ENCODE measurements around the gene DYNC1LI1. TPM values are rescaled to one million over a fixed set of nuclear protein-coding genes. Genes with fewer than 3 reads are reported as not detected.

Gene DYNC1LI1
- total RNA-seq, 1 experiment from 2014 or later, result 29.8 TPM

- Mint-ChIP-seq H3K27ac (ENCODE audit: unreplicated experiment) (no peak overlapping the region), H3K27me3 (ENCODE audit: unreplicated experiment) (no peaks in the 10 kb centered on the region), H3K4me3 (ENCODE audit: low read depth, unreplicated experiment) (no peak overlapping the region), H3K4me1 (ENCODE audit: low read depth, unreplicated experiment) (no peaks in the 10 kb centered on the region), H3K36me3 (ENCODE audit: insufficient read depth, unreplicated experiment) (peaks cover 10% of the 10 kb centered on the region), H3K9me3 (ENCODE audit: low read depth, unreplicated experiment) (no peaks in the 10 kb centered on the region)
- no TSS peak for BruUV-seq (replicated peaks)
- no peak for DNase-seq
- TF ChIP-seq CTCF (IDR thresholded peaks at IDR 0.05; ENCODE audit: unreplicated experiment), result no peak
- CTCF ChIA-PET, result no interaction called here
- intact Hi-C loops (cut with micrococcal nuclease; ENCODE audit: unreplicated experiment), result no loop called here
These were observed 6.5 kb downstream of the DYNC1LI1 start for GRCh38 chr3:32564195-32564594.

GRCh38 chr3:32562640-32563039 is 8.0 kb downstream of the DYNC1LI1 start:
- DNase-seq, result no peak
- H3K36me3 Mint-ChIP-seq (ENCODE audit: insufficient read depth, unreplicated experiment), result peaks cover 6% of the 10 kb centered on the region

GRCh38 chr3:32557640-32558352 is 12.9 kb downstream of the DYNC1LI1 start:
- no peak for TF ChIP-seq CTCF (IDR thresholded peaks at IDR 0.05; ENCODE audit: unreplicated experiment)

More at GRCh38 chr3:32562640-32563039, 8.0 kb downstream of the DYNC1LI1 start:
- TF ChIP-seq CTCF (IDR thresholded peaks at IDR 0.05; ENCODE audit: unreplicated experiment), result no peak
- BruUV-seq (replicated peaks), result no TSS peak
- CTCF ChIA-PET, result no interaction called here
- no peaks in the 10 kb centered on the region for H3K4me1 Mint-ChIP-seq (ENCODE audit: low read depth, unreplicated experiment)
- H3K27me3 Mint-ChIP-seq (ENCODE audit: unreplicated experiment), result no peaks in the 10 kb centered on the region
- H3K27ac Mint-ChIP-seq (ENCODE audit: unreplicated experiment), result no peak overlapping the region
- intact Hi-C loops (cut with micrococcal nuclease; ENCODE audit: unreplicated experiment), result no loop called here
- no peak overlapping the region for H3K4me3 Mint-ChIP-seq (ENCODE audit: low read depth, unreplicated experiment)
- no peaks in the 10 kb centered on the region for H3K9me3 Mint-ChIP-seq (ENCODE audit: low read depth, unreplicated experiment)

GRCh38 chr3:32556332-32556731 is 14.3 kb downstream of the DYNC1LI1 start:
- DNase-seq, result no peak
- CTCF ChIA-PET, result no interaction called here
- no peak overlapping the region for H3K4me3 Mint-ChIP-seq (ENCODE audit: low read depth, unreplicated experiment)
- no peak overlapping the region for H3K27ac Mint-ChIP-seq (ENCODE audit: unreplicated experiment)
- no peaks in the 10 kb centered on the region for H3K27me3 Mint-ChIP-seq (ENCODE audit: unreplicated experiment)
- no TSS peak for BruUV-seq (replicated peaks)
- intact Hi-C loops (cut with micrococcal nuclease; ENCODE audit: unreplicated experiment), result no loop called here
- H3K36me3 Mint-ChIP-seq (ENCODE audit: insufficient read depth, unreplicated experiment), result no peaks in the 10 kb centered on the region
- H3K4me1 Mint-ChIP-seq (ENCODE audit: low read depth, unreplicated experiment), result peaks cover 13% of the 10 kb centered on the region
- H3K9me3 Mint-ChIP-seq (ENCODE audit: low read depth, unreplicated experiment), result no peaks in the 10 kb centered on the region
- TF ChIP-seq CTCF (IDR thresholded peaks at IDR 0.05; ENCODE audit: unreplicated experiment), result no peak

More at GRCh38 chr3:32557640-32558352, 12.9 kb downstream of the DYNC1LI1 start:
- Mint-ChIP-seq H3K27ac (ENCODE audit: unreplicated experiment) (no peak overlapping the region), H3K4me1 (ENCODE audit: low read depth, unreplicated experiment) (no peaks in the 10 kb centered on the region), H3K36me3 (ENCODE audit: insufficient read depth, unreplicated experiment) (no peaks in the 10 kb centered on the region), H3K27me3 (ENCODE audit: unreplicated experiment) (no peaks in the 10 kb centered on the region), H3K9me3 (ENCODE audit: low read depth, unreplicated experiment) (no peaks in the 10 kb centered on the region), H3K4me3 (ENCODE audit: low read depth, unreplicated experiment) (no peak overlapping the region)
- no TSS peak for BruUV-seq (replicated peaks)
- intact Hi-C loops (cut with micrococcal nuclease; ENCODE audit: unreplicated experiment), result no loop called here
- no peak for DNase-seq
- CTCF ChIA-PET, result no interaction called here
